Inferior parietal cortex (tissue), 1 donor: ENCODE results near the gene BAHCC1.

Experiments
- DNase-seq: peaks from one replicate; pipeline ENCODE4 v3.0.0-alpha.2; 2016; ENCODE audit errors: extremely low spot score

The BAHCC1 gene

DNA sequence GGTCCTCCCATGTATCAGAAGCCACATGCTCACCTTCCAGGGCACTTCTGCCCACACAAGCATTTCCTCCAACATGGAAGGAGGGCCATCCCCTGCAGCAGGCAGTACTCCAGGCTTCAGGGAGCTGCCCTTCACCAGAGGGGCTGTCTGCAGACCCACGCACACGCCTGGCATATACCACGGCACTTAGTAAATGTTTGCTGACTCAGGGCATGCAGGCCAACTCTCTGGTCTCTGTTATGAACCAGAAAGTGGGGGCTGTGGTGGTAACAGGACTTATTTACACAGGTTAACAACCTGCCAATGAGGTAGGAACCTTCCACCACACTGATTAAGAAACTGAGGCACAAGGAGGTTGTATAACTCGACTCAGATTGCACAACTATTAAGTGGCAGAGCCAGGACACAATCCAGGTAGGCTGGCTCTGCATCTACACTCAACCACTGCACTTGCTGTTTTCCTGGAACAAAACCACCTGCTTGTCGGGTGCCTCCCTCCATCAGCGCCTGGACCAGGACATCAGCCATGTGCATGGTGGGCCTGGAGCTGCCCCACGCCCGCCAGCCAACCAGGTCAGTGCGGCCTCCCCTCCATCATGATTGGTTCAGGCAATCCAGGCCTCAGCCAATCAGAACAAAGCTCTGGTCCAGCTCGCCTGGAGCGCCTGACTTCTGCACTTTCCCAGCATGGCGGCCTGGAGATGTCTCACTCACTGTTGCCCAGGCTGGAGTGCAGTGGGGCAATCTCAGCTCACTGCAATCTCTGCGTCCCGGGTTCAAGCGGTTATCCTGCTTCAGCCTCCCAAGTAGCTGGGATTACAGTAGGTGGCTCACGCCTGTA, 98.2 kb downstream of the BAHCC1 start:
- no peak for DNase-seq

DNA sequence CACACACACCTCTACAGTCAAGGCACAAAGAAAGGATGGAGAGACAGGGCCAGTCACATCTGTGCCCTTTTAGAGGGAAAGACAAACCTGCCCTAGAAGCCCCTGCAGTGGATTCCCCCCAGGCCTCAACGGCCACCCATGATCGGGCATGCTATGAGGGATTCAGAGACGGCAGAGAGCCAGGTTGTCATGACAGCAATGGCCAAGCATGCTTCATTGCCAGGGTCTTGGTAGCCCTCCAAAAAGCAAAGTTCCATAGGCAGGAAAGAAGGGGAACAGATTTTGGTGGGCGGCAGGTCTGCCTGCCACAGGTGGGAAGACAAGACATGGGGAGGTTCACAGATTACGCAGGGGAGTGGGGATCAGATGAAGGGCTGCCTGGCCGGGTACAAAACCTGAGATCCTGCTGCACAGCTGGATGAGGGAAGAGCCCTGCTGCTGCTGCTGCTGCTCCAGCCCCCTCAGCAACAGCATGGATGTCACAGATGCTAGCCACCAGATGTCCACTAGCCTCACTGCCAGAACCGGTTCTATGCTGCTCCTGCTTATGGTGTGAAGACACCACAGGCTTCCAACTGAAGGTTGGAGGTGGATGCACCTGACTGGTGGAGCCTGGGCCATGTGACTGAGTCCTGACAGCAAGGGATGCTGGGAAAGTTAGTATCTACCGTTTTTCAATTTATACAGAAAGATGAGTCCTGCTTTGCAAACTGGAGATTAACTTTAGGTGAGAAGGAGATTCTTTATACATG, 99.5 kb downstream of the BAHCC1 start:
- no peak for DNase-seq

DNA sequence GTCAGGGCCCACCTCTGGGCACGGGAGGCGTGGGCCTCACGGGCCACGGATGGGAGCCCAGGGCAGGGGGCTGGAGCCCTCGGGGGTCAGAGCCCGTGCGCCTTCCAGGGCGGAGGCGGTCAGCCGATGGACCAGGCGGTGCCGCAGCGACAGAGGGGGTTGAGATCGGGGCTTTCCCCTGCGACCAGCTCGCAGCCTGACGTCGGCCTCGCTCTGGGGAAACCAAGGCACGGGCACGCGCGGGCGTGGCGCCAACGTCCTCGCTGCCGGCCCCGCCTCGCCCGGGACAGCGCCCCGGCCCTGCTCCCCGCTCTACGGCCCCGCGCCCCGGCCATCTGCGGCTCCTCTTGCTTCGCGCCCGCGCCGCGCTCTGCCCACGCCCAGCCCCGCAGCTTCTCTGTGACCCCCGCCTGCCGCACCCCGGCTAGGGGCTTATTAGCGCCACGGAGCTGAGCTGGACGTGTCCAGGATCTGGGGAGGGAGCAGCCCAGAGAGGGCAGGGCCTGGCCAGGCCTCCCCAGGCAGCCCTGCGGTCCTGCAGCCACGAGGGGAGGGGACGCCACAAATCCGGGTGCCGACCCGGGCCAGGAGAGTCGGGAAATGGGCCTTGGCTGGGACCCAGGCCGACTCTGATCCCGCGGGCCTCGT, 103.8 kb downstream of the BAHCC1 start:
- DNase-seq = no peak

DNA sequence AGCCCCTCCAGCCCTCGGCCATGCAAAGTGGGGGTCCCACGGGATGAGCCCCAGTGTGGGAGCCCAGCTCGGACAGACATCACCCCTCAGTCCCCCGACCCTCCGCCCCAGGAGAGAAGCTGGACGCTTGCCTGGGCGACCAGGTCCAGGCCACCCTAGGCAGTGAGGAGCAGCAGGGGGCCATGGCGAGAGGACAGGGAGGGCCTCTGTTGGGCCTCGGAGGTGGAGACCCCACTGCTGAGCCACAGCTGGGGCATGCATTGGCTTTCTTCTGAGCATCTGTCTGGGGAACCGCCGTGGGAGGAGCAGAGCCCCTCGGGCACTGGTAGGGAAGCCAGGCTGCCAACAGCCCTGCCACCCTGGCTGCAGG, 104.3 kb downstream of the BAHCC1 start:
- no peak for DNase-seq

DNA sequence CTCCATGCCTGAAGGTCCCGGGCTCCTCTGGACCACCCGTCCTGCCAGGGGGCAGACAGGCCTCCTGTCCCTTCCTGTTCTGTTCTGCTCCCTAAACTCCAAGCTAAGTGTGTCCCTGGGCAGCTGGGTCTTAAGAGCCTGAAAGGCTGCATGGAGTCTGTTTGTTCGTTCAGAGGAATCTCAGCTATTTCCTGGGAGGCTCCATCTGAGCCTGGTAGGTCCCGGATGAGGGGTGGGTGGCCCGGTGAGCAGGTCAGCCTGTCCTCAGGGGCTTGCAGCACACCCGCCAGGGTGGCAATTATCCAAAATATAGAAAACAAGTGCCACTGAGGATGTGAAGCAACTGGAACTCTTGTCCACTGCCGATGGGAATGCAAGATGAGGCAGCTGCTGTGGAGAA, 104.8 kb downstream of the BAHCC1 start:
- no peak for DNase-seq

DNA sequence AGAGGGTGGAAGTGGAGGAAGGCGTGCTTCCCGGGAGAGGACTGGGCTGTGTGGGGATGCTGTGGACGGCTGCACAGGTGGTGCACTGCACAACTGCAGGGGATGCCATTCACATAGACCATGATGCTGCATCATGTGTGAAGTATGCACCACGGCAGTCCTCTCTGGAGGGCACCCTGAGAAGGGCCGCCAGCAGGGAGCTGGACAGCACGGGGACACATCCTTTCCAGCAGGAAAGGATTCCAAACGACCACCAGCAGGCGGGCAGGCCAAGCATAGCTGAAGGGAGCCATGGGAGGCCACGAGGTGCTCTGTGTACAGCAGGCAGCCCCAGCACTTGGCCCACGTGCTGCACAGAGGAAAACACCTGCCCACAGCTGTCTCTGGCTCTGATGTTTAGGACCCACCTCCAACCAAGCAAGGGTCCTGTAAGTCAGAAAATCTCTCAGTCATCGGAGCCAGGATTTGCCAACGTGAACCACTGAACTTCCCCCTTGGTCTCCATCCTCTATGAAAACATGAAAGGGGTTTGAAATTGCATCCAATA, 107.3 kb downstream of the BAHCC1 start:
- no peak for DNase-seq

DNA sequence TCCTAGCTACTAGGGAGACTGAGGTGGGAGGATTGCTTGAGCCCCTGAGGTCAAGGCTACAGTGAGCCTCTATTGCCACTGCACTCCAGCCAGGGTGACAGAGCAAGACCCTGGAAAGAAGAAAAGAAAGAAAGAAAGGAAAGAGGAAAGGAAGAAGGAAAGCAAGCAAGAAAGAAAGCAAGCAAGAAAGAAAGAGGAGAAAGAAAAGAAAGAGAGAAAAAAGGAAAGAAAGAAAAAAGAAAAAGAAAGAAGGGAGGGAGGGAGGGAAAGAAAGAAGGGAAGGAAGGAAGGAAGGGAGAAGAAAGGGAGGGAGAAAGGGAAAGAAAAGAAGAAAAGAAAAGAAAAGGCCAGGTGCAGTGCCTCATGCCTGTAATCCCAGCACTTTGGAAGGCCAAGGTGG, 108.4 kb downstream of the BAHCC1 start:
- no peak for DNase-seq

DNA sequence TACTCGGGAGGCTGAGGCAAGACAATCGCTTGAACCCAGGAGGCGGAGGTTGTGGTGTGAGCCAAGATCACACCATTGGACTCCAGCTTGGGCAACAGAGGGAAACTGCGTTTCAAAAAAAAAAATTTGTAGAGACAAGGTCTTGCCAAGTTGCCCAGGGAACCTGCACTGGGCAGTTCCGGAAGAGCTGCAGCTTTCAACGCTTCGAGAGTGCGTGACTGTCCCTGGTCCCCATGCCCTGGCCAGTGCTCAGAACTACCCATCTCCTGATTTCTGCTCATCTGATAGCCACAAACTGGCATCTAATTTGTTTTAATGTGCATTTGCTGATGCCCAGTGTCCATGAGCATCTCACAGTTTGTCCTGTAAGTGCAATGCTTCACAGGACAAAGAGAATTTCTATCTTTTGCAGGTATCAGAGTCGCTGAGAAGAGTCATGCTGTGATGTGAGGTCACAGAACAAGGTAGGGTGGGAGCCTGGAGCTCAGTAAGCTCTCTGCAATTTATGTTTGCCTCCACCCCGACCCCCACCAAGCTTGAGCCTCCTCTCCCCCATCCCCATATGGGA, 113.5 kb downstream of the BAHCC1 start:
- no peak for DNase-seq

DNA sequence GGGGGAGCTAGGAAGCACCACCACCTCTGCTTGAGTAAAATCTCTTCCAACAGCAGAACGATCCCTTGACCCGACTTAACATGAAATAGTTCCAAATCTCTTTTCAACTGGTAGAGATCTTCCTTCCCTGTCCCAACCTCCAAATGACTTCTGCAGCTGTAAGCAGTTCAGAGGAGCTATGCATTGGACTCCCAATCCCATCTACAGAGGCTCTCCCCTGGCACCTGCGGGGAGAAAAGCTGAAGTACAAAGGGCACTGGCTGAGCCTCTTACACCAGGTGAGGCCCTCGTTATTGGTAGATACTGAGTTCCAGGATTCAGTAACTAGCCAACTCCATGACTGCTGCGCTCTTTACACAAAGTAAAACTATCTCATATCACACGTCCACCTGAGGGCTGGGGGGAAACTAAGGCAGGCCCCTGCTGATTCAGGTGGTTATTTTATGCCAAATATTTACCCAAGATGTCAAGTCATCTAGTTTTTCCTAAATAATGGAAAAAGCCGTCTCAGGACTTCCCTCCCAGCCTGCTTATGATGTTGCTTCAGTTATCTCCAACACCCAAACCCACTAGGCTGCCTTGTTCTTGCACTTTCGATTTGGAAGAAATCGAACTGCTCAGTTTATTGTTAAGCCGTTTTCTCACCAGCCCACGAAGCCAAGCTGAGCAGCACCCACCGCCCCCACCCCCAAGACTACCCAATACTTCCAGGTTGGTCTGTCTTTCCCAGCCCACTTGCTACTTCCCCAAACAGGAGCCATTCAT, 114.1 kb downstream of the BAHCC1 start:
- no peak for DNase-seq

DNA sequence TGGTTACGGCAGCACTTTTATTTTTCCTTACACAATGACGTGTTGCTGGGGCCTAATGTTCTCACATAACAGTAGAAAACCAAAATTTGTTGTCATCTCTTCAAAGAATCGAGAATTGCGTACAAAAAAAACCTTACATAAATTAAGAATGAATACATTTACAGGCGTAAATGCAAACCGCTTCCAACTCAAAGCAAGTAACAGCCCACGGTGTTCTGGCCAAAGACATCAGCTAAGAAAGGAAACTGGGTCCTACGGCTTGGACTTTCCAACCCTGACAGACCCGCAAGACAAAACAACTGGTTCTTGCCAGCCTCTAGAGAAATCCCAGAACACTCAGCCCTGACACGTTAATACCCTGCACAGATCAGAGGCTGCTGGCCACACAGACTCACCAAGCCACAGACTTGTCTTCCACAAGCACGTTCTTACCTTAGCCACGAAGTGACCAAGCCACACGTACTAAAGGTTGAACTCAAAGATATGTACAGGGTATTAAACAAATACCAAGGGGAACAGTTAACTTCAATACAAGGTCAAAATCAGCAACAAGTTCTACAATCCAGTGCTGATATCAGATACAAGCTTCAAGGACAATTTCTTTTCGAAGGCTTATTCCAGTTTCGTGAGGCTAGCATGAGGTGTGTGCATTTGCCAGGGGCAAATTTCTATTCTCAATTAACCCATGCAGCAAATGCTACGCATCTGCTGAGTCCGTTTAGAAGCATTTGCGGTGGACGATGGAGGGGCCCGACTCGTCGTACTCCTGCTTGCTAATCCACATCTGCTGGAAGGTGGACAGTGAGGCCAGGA, 114.9 kb downstream of the BAHCC1 start:
- no peak for DNase-seq

DNA sequence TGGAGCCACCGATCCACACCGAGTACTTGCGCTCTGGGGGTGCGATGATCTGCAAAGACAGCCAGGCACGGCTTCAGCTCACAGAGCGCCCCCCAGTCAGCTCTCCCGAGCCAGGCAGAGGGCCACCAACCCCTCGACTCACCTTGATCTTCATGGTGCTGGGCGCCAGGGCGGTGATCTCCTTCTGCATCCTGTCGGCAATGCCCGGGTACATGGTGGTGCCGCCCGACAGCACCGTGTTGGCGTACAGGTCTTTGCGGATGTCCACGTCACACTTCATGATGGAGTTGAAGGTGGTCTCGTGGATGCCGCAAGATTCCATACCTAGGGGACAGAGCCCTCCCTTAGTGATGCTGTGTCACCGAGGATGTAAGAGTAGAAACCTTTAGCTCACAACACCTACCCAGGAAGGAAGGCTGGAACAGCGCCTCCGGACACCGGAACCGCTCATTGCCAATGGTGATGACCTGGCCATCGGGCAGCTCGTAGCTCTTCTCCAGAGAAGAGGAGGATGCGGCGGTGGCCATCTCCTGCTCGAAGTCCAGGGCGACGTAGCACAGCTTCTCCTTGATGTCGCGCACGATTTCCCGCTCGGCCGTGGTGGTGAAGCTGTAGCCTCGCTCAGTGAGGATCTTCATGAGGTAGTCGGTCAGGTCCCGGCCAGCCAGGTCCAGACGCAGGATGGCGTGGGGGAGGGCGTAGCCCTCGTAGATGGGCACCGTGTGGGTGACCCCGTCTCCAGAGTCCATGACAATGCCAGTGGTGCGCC, 115.7 kb downstream of the BAHCC1 start:
- DNase-seq = no peak

DNA sequence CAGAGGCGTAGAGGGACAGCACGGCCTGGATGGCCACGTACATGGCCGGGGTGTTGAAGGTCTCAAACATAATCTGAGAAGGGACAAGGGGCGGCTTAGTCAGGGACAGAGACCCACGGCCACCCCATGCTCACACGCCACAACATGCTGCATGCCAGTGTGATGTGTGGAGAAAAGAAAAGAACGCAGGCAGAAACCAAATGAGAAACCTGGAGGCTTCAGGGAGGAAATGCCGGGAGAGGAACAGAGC, 116.2 kb downstream of the BAHCC1 start:
- DNase-seq = no peak

DNA sequence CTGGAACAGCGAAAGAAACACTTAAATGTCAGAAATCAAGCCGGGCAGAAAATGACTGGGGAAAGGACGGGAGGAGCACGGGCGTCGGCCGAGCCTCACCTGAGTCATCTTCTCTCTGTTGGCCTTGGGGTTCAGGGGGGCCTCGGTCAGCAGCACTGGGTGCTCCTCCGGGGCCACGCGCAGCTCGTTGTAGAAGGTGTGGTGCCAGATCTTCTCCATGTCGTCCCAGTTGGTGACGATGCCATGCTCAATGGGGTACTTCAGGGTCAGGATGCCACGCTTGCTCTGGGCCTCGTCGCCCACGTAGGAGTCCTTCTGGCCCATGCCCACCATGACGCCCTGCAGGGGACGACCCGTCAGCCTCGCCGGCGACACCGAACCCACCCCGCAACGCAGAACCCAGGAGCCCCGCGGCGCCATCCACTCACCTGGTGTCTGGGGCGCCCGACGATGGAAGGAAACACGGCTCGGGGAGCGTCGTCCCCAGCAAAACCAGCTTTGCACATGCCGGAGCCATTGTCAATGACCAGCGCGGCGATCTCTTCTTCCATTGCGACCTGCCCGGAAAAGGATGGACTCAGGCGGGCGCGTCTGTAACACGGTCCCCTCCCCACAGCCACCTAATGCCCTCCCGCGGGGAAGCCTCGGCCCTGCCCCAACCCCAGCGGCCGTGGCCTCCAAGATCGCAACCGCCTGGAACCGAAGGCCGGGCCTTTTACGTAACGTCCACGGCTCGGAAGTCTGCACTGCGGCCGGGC, 116.7 kb downstream of the BAHCC1 start:
- DNase-seq = no peak

DNA sequence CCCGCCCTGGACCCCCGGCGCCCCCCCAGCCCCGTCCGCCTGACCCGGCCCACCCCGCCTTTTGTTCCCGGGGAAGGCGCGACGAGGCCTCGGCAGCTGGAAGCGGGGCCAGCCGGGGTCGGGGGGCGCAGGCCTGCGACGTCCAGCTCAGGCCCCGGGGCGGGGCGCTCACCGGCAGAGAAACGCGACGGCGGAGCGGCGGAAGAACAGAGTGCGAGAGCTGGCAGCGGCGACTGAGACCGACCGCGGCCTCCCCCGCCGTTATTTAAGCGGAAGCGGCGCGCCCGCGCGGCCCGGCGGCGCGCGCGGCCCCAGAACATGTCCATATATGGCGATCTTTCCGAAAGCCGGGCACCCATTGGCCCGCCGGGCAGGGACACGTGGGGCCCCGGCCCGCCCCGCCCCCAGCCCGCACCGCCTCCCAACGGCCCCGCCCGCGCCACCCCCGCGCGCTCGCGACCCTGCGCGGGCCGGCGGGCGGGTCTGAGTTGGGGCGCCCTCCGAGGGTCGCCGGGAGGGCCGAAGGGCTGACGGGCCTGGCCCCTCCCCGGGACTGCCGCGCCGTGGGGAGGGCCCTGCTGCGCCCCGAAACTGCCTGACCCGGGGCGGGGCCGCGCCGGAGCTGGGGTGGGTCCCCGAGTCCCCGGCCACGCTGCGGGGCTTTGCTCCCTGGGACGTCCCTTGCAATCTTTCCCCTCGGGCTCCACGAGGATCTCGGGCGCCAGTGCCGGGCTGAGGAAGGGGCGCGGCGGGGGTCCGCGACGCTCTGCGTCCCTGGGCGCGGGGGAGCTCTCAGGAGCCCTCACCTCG, 117.5 kb downstream of the BAHCC1 start, which contains the start of gene ACTG1:
Gene ACTG1, minus strand, starts transcription at position 238 of the 810 bp plus-strand sequence. CDS start 445 bp downstream, outside the sequence.
- DNase-seq = peak; percentile 93

DNA sequence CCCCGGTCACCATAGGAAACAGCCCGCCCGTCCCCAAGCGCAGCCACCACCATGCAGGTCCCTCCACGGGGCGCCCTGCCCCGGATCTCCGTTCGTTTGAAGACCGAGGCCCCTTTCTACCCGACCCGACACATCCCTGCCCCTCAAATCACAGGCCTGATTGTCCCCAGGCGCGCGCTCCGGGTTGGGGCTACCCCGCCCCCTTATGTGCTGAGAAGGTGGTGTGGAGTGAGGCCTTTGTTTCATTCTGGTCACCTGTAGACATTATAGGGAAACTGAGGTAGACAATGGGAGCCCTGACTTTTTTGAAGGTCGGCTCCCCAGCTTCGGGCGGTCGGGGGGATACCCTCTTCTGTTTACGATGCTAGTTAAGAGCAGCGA, 118.1 kb downstream of the BAHCC1 start:
- peak; percentile 48 for DNase-seq

DNA sequence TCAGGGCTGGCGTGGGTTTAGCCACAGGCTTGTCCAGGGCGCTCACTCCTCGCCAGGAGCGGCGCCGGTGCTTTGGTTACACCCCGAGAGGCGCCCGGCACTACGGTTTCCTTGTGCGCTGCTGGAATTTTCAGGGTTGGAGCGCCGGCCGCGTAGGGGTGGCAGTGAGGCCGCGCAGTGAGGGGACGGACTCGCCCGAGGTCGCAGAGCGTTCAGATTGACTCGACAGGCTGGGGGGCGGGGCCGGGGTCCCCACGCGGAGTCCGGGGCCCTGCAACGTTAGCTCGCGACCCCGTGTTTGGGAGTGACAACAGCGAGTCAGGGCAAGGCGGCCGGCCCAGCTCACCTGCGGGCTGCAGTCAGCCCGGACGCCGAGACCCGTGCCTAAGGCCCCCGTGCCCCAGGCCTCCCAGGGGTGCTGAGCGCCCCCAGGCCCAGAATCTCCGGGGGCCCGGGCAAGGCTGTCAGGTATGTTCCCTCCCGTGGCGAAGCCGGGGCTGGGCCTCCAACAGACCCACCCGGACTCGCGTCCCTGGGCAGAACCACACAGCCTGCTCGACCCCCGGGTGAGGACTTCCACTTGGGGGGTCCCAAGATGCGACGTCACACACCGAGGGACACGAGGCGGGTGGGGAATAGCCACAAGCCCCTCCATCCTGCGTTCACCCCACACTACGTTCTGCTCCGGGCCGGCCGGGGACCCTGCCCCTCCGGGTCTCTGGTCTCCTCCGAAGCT, 118.7 kb downstream of the BAHCC1 start:
- no peak for DNase-seq

DNA sequence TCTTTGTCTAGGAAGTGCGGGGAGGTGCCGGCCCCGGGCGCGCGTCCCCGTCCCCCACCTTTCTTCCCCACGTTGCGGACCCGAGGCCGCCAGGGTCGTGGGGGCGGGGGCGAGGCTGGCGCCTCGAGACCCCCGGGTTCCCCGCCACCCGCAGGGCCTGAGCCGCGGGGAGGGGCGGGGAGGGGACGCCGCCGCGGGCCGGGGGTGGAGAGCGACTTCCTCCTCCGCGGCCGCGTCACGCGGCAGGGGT, 119.2 kb downstream of the BAHCC1 start:
- no peak for DNase-seq
